Measurements from ENCODE around the gene ELL2.
"Not testable (repeated sequence)": the region's sequence is repeated elsewhere in the genome, so short reads cannot be mapped to it uniquely, and the experiment has no call there.

Gene ELL2

DNA sequence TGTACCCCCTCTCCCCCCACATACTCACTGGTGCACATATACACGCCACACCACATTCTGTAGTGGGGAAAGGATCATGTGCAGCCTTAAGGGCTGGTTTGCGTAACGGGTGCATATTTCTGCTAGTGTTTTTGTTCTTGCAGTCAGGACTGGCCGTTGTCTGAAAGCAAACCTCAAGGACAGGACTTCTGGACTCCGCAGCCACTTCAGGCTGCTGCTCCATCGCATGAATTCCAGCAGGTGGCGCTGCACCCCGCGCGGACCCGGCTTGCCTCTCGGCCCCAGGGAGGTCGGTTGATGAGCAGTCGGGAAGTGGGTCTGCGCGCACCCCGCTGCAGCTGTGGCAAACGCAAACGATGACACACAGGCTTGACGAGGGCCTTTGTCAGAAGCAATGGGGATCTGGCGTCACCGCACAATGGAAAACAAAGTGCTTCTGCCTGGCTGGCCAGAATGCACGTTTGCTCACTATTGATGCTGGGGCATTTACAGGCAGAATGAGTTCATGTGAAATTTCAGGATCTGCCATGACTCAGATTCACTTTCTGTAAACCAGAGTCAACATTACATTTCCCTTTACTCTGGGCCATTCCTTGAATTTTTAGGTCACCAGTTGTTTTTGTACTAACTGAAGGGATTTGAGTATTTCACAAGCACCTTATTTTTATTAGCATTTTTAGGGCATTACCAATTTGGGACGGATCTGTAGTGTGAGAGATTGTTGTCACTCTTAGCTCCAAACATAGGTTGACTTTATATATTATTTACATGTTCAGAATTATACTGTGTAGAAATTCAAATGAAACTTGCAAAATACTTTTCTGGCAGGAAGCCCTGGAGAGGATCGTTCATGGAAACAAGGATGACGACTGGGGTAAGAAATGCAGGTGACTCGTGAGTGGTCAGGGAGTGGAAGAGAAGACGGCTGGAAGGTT, 102.7 kb downstream of the ELL2 start:
- DNase-seq, result peak; percentile 90

GRCh38 chr5:95858023-95858461, 103.6 kb downstream of the ELL2 start:
- no peak for DNase-seq

- DNase-seq, result no peak
Observed at GRCh38 chr5:95857185-95857945, 104.3 kb downstream of the ELL2 start.

GRCh38 chr5:95856501-95856981, 105.1 kb downstream of the ELL2 start:
- no peak for DNase-seq

- no peak for DNase-seq
Observed at GRCh38 chr5:95853490-95853889, 108.2 kb downstream of the ELL2 start.

DNA sequence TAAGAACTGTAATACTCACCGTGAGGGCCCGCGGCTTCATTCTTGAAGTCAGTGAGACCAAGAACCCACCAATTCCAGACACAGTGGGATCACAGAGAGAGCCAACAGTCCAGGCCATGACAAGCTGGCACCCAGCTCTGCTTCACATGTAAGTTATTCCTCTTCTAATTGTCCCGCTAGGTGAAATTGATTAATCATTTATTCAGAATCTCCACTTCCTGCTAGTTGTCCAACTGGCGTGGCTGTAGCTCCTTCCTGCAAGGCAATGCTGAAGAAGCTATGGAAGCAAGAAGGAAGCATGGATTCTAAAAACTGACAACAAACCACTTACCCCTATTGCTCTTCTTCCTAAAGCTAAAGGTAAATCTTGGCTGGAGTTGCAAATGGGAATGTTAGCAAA, 109.1 kb downstream of the ELL2 start:
- DNase-seq, result no peak

GRCh38 chr5:95851141-95851540, 110.5 kb downstream of the ELL2 start:
- DNase-seq, result not testable (repeated sequence)

DNA sequence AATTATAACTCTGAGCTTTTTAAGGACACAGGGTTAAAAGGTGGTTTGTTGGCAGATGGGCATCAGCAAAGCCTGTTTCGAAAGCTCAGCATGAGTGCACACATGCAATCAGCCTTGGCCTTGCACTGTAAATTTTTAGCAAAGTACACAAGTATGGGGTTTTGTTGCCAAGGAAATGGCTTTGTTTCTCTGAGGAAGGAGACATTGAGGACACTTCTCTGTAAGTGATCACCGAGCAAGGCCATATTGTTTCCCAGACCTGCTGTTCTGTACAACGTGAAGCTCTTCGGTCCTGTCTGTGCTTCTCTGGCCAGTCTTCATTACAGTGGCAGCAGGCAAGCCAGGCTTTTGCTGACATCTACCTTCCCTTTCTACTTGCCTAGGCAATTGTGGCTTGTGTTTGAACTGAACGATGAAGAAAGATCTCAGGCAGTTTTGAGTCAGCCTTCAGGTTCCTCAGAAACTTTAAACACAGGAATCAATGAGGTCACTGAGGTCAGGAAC, 111.2 kb downstream of the ELL2 start:
- DNase-seq, result no peak

- DNase-seq, result no peak
Observed at GRCh38 chr5:95848701-95849100, 113.0 kb downstream of the ELL2 start.

DNA sequence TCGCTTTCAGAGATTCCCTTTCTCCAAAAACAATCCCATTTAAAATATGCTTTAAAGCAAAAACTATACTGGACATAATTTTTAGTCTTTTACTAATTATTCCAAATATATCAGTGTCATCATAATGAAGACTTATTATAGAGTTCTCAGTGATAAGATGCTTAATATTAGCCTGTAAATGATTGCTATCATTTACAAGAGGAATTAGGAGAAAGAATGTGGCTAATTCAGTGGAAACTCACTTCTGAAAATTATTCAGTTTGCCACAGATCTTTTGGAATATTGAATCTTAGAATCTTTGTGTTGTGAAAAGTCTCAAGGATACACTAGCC, 114.4 kb downstream of the ELL2 start:
- no peak for DNase-seq

GRCh38 chr5:95846554-95847260, 114.9 kb downstream of the ELL2 start:
- peak; percentile 84 for DNase-seq

GRCh38 chr5:95845391-95845790, 116.3 kb downstream of the ELL2 start:
- DNase-seq, result peak; percentile 24

GRCh38 chr5:95843733-95844223, 117.9 kb downstream of the ELL2 start:
- peak; percentile 64 for DNase-seq

- DNase-seq, result peak; percentile 96
Observed at GRCh38 chr5:95842854-95843544, 118.7 kb downstream of the ELL2 start.

DNA sequence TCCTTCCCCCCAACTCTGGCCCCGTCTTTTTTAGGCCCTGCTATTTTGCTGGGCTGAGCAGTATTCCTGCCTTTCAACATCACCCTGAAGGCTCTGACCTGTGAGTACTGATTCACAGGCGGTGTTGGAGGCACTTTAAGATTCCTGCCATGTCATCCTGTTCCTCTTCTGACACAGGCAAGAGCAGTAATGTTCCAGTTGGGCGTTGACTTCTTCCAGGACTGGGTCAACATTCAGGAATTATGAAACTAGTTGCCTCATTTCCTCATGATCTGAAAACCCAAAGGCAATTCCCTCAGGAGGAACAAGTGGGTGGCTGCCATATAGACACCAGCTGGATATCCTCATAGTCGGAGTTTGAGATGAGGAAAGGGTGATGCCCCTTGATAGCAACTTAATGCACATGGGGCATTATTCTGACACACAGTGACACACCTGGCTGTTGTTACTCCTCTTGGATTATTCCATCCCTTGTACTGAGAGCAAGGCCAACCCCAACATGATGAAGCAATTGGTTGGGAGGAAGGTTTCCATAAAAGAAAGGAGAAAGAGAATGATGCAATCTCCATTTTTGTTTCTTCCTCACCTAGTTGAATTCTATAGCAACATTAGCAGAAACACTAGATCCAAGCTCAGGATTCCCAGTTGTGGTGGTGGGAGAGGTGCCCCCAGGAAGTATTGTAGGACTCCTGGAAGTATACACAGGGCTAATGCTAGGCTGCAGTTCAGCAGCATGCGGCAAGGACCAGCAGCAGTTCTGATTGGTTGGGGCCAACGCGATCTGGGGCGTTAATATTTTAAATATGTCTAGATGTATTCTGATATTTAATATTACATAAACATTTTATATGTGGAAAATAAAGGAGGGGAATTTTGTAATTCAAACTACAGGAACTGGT, 119.5 kb downstream of the ELL2 start:
- DNase-seq, result no peak

DNA sequence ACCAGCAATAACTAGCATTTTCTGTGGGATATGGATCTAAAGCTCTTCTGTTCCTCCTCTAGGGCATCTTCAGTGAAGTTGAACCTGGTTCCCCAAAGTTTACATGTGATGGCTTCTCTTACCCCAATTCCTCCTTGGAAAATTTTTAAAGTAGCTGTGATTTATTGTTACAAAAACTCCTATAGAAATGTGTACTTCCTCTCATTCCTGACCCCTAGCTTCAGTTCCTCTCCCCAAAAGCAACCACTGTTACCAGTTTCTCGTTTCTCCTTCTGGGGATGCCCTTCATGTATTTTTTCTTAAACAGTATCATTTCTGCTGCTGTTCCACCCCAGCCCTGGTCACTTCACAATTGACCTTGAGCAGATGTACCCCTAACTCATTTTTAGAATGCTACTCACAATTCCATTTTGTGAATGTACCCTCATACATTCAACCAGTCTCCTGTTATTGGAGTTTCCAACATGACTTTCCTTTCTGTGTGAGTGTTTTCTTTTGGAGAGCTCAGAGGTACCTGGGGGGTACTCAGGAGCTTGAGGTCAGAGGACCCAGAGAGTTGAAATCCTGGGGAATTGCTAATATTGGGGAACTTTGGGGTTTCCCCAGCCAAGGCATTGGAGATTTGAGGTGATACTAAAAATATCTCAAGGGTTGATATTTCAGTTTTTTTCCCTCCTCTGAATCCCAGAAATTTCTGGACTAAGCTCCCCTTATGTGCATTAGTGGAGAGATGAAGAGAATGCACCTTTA, 120.5 kb downstream of the ELL2 start:
- no peak for DNase-seq

DNA sequence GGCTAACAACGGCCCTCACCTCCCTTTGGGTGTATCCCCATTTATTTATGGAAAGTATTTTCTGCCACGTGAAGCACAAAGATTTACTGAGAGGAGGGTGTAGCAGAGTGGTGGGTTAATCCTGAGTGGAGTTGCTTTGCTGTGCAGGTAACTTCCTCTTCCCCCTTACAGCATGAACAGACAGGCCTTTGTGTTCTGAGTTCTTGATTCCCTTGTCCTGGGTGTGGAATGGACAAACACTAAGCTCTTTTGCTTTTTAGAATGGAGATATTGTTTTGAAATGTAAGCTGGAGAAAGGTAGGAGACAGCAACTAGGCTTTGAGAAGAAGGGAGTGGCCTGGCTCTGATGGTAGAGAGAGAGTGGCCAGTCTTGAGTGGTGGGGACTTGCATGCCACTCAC, 122.0 kb downstream of the ELL2 start:
- DNase-seq, result no peak

DNA sequence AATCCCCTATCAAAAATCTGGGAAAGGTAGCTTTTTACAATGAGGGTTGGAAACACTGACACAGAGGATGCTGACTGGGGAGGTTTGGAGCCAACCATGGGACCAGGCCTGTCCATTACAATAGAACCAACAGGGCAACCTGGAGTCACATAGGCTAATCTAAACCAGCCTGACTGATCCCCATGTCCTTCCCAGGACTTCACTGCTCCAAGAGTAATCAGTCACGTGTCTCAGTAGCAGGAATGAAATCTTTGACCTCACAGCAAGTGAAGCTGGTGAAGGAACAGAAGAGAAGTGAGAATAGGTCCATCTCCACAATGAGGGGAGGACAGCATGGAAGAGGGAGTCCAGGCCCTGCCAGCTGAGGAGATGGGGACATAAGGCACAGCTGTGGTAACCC, 123.1 kb downstream of the ELL2 start:
- DNase-seq, result no peak

DNA sequence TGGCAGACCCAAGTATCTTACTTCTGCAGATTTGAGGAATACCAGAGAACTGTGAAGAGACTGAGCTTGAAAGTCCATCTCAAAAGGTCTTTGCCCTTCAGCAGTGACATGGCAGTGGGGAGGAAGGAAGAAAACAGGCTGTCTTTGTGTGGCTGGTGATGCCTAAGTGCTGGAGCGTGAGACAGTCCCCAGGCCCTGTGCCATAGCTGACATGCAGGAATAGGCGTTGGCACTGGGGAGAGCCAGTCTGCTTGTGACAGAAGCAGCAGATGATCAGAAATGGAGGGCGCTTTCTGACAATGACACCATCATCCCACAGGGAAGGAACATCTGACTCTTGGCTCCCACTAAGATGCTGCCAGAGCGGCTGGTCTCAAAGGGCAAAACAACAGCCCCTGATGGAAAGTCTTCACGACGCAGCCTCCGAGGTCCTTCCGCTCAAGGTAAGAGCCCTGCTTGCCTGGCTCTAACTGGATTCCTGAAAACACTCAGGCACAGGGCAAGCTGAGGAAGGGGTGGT, 123.6 kb downstream of the ELL2 start:
- no peak for DNase-seq

- no peak for DNase-seq
Observed at GRCh38 chr5:95837492-95837891, 124.2 kb downstream of the ELL2 start.
